Measurements from ENCODE around the gene OPN3. TPM values are rescaled to one million over a fixed set of nuclear protein-coding genes. Genes with fewer than 3 reads are reported as not detected.
A peak's percentile ranks its signal among the peaks of the same experiment; 100 is the strongest.

The OPN3 gene
- total and polyA plus RNA-seq, 4 donors: 11.3 to 19.1 (median 15.5) TPM

GRCh38 chr1:241624935-241625334 is 15.2 kb downstream of the OPN3 start:
- H3K27me3 ChIP-seq (ENCODE audit: control insufficient read depth in 4 of 4, insufficient read depth in 4 of 4, low read length in 3 of 4): no peaks in the 10 kb centered on the region
- H3K27ac ChIP-seq (ENCODE audit: low read depth in 1 of 2, low read length in 2 of 2): no peak overlapping the region
- peaks cover 0 to 2% (median 0%) of the 10 kb centered on the region in 4 donors for H3K36me3 ChIP-seq (ENCODE audit: control insufficient read depth in 4 of 4, insufficient read depth in 3 of 4, low read depth in 1 of 4, low read length in 3 of 4)
- no peak for DNase-seq (ENCODE audit: low spot score)
- no peak overlapping the region for H3K9ac ChIP-seq (ENCODE audit: low read depth in 1 of 2, low read length in 2 of 2)
- no peak overlapping the region for H3K4me3 ChIP-seq (ENCODE audit: low read depth in 1 of 3, low read length in 3 of 3)
- WGBS: 81% methylated on average over 2 of the region's 2 CpGs
- no peaks in the 10 kb centered on the region for H3K9me3 ChIP-seq (ENCODE audit: control insufficient read depth in 4 of 4, low read length in 3 of 4)
- H3K4me1 ChIP-seq (ENCODE audit: control insufficient read depth in 4 of 4, insufficient read depth in 4 of 4, low read length in 3 of 4): peaks cover 0 to 20% (median 3%) of the 10 kb centered on the region in 4 donors
- TF ChIP-seq RAD21 (IDR thresholded peaks at IDR 0.05): no peak
- no peak for TF ChIP-seq HNF4G (IDR thresholded peaks at IDR 0.05)
- no peak for TF ChIP-seq REST (IDR thresholded peaks at IDR 0.05)
- no peak for TF ChIP-seq EGR1 (IDR thresholded peaks at IDR 0.05; ENCODE audit: low read depth in 2 of 2)
- TF ChIP-seq FOXA1 (IDR thresholded peaks at IDR 0.05): no peak
- TF ChIP-seq SP1 (IDR thresholded peaks at IDR 0.05): no peak
- TF ChIP-seq, protein P1, sequence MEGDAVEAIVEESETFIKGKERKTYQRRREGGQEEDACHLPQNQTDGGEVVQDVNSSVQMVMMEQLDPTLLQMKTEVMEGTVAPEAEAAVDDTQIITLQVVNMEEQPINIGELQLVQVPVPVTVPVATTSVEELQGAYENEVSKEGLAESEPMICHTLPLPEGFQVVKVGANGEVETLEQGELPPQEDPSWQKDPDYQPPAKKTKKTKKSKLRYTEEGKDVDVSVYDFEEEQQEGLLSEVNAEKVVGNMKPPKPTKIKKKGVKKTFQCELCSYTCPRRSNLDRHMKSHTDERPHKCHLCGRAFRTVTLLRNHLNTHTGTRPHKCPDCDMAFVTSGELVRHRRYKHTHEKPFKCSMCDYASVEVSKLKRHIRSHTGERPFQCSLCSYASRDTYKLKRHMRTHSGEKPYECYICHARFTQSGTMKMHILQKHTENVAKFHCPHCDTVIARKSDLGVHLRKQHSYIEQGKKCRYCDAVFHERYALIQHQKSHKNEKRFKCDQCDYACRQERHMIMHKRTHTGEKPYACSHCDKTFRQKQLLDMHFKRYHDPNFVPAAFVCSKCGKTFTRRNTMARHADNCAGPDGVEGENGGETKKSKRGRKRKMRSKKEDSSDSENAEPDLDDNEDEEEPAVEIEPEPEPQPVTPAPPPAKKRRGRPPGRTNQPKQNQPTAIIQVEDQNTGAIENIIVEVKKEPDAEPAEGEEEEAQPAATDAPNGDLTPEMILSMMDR (IDR thresholded peaks at IDR 0.05; ENCODE audit: low read depth, low read length, missing input control): no peak

DNA sequence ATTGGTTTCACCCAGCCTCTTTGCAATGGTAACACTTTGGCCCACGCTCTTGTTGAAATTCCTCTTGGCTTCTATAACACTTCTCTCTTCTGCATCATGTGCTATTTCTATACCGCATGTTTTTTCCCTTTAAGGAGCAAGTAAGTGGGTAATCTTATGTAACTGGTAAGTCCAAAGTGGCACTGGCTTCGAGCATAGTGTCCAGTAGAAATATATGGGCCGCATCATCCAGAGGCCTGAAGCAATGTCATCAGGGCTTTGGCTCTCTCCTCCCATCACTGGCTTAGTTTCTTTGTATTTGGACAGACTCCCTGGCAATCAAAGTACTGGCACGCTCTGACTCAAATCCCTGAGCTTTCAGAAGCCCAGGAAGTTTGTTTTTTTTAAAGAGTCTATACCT is 17.5 kb downstream of the OPN3 start:
- peaks cover 0 to 2% (median 0%) of the 10 kb centered on the region in 4 donors for H3K36me3 ChIP-seq (ENCODE audit: control insufficient read depth in 4 of 4, insufficient read depth in 3 of 4, low read depth in 1 of 4, low read length in 3 of 4)
- H3K27me3 ChIP-seq (ENCODE audit: control insufficient read depth in 4 of 4, insufficient read depth in 4 of 4, low read length in 3 of 4): no peaks in the 10 kb centered on the region
- no peaks in the 10 kb centered on the region for H3K9me3 ChIP-seq (ENCODE audit: control insufficient read depth in 4 of 4, low read length in 3 of 4)
- peak overlapping the region; percentile 52 to 57 for H3K27ac ChIP-seq (ENCODE audit: low read depth in 1 of 2, low read length in 2 of 2)
- H3K4me3 ChIP-seq (ENCODE audit: low read depth in 1 of 3, low read length in 3 of 3): no peak overlapping the region
- H3K4me1 ChIP-seq (ENCODE audit: control insufficient read depth in 4 of 4, insufficient read depth in 4 of 4, low read length in 3 of 4): peaks cover 0 to 13% (median 3%) of the 10 kb centered on the region in 4 donors
- no peak for DNase-seq (ENCODE audit: low spot score)
- 57% methylated on average over 5 of the region's 5 CpGs for WGBS
- H3K9ac ChIP-seq (ENCODE audit: low read depth in 1 of 2, low read length in 2 of 2): no peak overlapping the region
- peak in 1 of 2 donors; percentile 11 for TF ChIP-seq HNF4A (conservative IDR thresholded peaks at IDR 0.05)
- no peak for TF ChIP-seq ZBTB33 (IDR thresholded peaks at IDR 0.05)
- TF ChIP-seq, protein P2, sequence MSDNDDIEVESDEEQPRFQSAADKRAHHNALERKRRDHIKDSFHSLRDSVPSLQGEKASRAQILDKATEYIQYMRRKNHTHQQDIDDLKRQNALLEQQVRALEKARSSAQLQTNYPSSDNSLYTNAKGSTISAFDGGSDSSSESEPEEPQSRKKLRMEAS (IDR thresholded peaks at IDR 0.05): peak; percentile 37
- no peak for TF ChIP-seq ATF3 (IDR thresholded peaks at IDR 0.05)
- TF ChIP-seq JUND (IDR thresholded peaks at IDR 0.05): peak in 1 of 2 donors; percentile 11
- TF ChIP-seq YY1 (IDR thresholded peaks at IDR 0.05): no peak
